GM21423 (cell line): ENCODE data around the gene SRD5A3.

Source experiments
- ATAC-seq: cut with Tn5 transposase; IDR thresholded peaks from one replicate; pipeline ENCODE4 v1.9.1; 2021; ENCODE audit warnings: mild to moderate bottlenecking, moderate library complexity; ENCODE audit not compliant: unreplicated experiment

SRD5A3 gene

DNA sequence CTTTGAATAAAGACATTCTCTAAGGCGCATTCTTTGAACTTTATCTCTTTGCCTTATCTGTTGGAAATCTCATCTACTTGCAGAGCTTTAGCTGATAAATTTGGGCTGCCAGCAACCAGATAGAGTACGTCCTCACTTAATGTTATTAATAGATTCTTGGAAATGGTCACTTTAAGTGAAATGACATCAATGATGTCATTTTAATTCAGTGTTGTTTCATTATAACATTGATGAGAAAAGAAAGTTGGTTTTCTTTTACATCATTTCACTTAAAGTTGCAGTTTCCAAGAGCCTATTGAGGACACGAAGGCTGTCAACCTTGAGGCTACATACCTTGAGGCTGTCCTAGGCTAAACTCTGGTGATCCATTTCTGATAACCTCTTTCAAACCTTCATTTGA, 59.0 kb downstream of the SRD5A3 start:
- ATAC-seq, result no peak

GRCh38 chr4:55406545-55406944, 60.5 kb downstream of the SRD5A3 start:
- ATAC-seq, result no peak

GRCh38 chr4:55407119-55407518, 61.1 kb downstream of the SRD5A3 start:
- ATAC-seq, result no peak

- ATAC-seq, result no peak
Observed at GRCh38 chr4:55407764-55408163, 61.7 kb downstream of the SRD5A3 start.

- peak; percentile 86 for ATAC-seq
Observed at GRCh38 chr4:55409468-55410171, 63.6 kb downstream of the SRD5A3 start.

- ATAC-seq, result no peak
Observed at GRCh38 chr4:55410431-55410830, 64.4 kb downstream of the SRD5A3 start.

DNA sequence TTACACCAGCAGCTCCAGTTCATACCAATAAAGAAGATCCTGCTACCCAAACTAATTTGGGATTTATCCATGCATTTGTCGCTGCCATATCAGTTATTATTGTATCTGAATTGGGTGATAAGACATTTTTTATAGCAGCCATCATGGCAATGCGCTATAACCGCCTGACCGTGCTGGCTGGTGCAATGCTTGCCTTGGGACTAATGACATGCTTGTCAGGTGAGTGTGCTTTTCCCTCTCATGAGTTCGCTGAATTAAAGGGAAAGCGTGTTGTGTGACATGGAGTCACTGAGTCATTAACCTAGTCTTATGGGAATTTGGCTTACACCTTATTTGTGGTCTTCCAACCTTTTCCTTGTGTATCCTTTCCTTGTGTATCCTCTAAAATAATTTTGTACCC, 65.6 kb downstream of the SRD5A3 start:
- no peak for ATAC-seq

- ATAC-seq, result no peak
Observed at GRCh38 chr4:55416176-55416575, 70.1 kb downstream of the SRD5A3 start.
